Superior temporal gyrus (tissue), 1 donor: ENCODE measurements around the gene SLC8A1.

Source experiments
- DNase-seq: peaks from one replicate; pipeline ENCODE4 v3.0.0-alpha.2; 2016; ENCODE audit errors: extremely low spot score

The SLC8A1 gene

GRCh38 chr2:40386177-40386576 lies 65.7 kb downstream of the SLC8A1 start:
- DNase-seq = no peak

GRCh38 chr2:40384714-40385113 lies 67.2 kb downstream of the SLC8A1 start:
- DNase-seq = no peak

- no peak for DNase-seq
Measured at GRCh38 chr2:40384233-40384632, 67.7 kb downstream of the SLC8A1 start.

GRCh38 chr2:40380721-40381120 lies 71.2 kb downstream of the SLC8A1 start:
- no peak for DNase-seq

- no peak for DNase-seq
Measured at GRCh38 chr2:40380041-40380440, 71.8 kb downstream of the SLC8A1 start.

GRCh38 chr2:40374543-40375240 lies 77.2 kb downstream of the SLC8A1 start:
- DNase-seq = no peak

GRCh38 chr2:40373111-40373510 lies 78.8 kb downstream of the SLC8A1 start:
- DNase-seq = no peak

- no peak for DNase-seq
Measured at GRCh38 chr2:40372283-40372985, 79.5 kb downstream of the SLC8A1 start.

GRCh38 chr2:40371525-40372282 lies 80.2 kb downstream of the SLC8A1 start:
- no peak for DNase-seq

GRCh38 chr2:40370007-40370395 lies 81.9 kb downstream of the SLC8A1 start:
- DNase-seq = no peak

- no peak for DNase-seq
Measured at GRCh38 chr2:40369267-40370006, 82.5 kb downstream of the SLC8A1 start.

GRCh38 chr2:40367652-40368051 lies 84.2 kb downstream of the SLC8A1 start:
- DNase-seq = no peak

GRCh38 chr2:40367032-40367431 lies 84.9 kb downstream of the SLC8A1 start:
- DNase-seq = no peak

GRCh38 chr2:40364151-40364874 lies 87.6 kb downstream of the SLC8A1 start:
- no peak for DNase-seq

GRCh38 chr2:40363631-40364030 lies 88.3 kb downstream of the SLC8A1 start:
- no peak for DNase-seq

GRCh38 chr2:40363231-40363630 lies 88.7 kb downstream of the SLC8A1 start:
- DNase-seq = no peak

GRCh38 chr2:40361478-40361877 lies 90.4 kb downstream of the SLC8A1 start:
- no peak for DNase-seq

- DNase-seq = no peak
Measured at GRCh38 chr2:40360652-40361051, 91.2 kb downstream of the SLC8A1 start.

- DNase-seq = no peak
Measured at GRCh38 chr2:40359811-40360210, 92.1 kb downstream of the SLC8A1 start.

GRCh38 chr2:40358783-40359182 lies 93.1 kb downstream of the SLC8A1 start:
- DNase-seq = peak; percentile 37

- no peak for DNase-seq
Measured at GRCh38 chr2:40357667-40358066, 94.2 kb downstream of the SLC8A1 start.
